ENCODE results near the gene ACSF2. TPM values are rescaled to one million over a fixed set of nuclear protein-coding genes. Genes with fewer than 3 reads are reported as not detected.

ACSF2 gene
- total RNA-seq, 1 experiment from 2014 or later = 12.2 TPM

- DNase-seq = no peak
- Mint-ChIP-seq H3K9me3 (no peaks in the 10 kb centered on the region), H3K36me3 (ENCODE audit: insufficient read depth in 1 of 3, low read depth in 3 of 3) (no peaks in the 10 kb centered on the region), H3K4me1 (peaks cover 13 to 18% of the 10 kb centered on the region in 2 experiments), H3K27ac (peak overlapping the region in 1 of 3 experiments; percentile 40; a peak in 1 of 7 replicates), H3K4me3 (no peak overlapping the region), H3K27me3 (ENCODE audit: low read depth) (peaks cover 6% of the 10 kb centered on the region; the same call in 1 of the 2 replicates)
- Histone ChIP-seq H3K23me2 (ENCODE audit: insufficient read length, low read depth, low read length, poor library complexity, severe bottlenecking) (no peaks in the 10 kb centered on the region), H2AK5ac (ENCODE audit: insufficient read length, low read length) (no peak overlapping the region), H4K8ac (replicated peaks; ENCODE audit: insufficient read length, low read depth, low read length) (no peak overlapping the region), H3K56ac (ENCODE audit: insufficient read length, low read depth, low read length) (no peak overlapping the region), H2BK5ac (ENCODE audit: insufficient read length, low read length) (no peak overlapping the region), H3K18ac (ENCODE audit: insufficient read length, low read depth, low read length) (no peak overlapping the region), H3K27ac (ENCODE audit: insufficient read length, low read depth, low read length) (no peak overlapping the region), H3K79me1 (ENCODE audit: insufficient read depth, low read depth, low read length, poor library complexity, severe bottlenecking) (no peaks in the 10 kb centered on the region), H4K91ac (ENCODE audit: insufficient read length, low read depth, low read length) (no peak overlapping the region), H2AFZ (ENCODE audit: low read length) (no peak overlapping the region), H3K79me2 (ENCODE audit: insufficient read depth, low read length) (no peaks in the 10 kb centered on the region), H3K4me2 (ENCODE audit: insufficient read depth, insufficient read length, low read length) (no peak overlapping the region), H3K14ac (ENCODE audit: insufficient read depth, low read length) (no peak overlapping the region), H3K4me1 (ENCODE audit: insufficient read depth, low read length) (no peaks in the 10 kb centered on the region), H2BK12ac (ENCODE audit: insufficient read length, low read depth, low read length) (no peak overlapping the region), H3K4ac (ENCODE audit: low read depth, low read length) (no peak overlapping the region), H3K9me3 (ENCODE audit: control insufficient read depth, low read depth, low read length) (no peaks in the 10 kb centered on the region), H3K9ac (ENCODE audit: extremely low read depth, insufficient read length, low read length) (no peak overlapping the region), H4K5ac (ENCODE audit: insufficient read length, low read depth, low read length) (no peak overlapping the region), H3T11ph (ENCODE audit: low read length) (no peak overlapping the region), H2BK120ac (ENCODE audit: low read depth, low read length, poor library complexity, severe bottlenecking) (no peak overlapping the region), H3K23ac (ENCODE audit: insufficient read length, low read depth, low read length) (no peak overlapping the region), H2BK20ac (ENCODE audit: low read depth, low read length, poor library complexity, severe bottlenecking) (no peak overlapping the region), H2BK15ac (ENCODE audit: low read depth, low read length) (no peak overlapping the region), H3K27me3 (ENCODE audit: insufficient read depth, low read length) (no peaks in the 10 kb centered on the region), H4K20me1 (ENCODE audit: control insufficient read depth, insufficient read depth, insufficient read length) (no peaks in the 10 kb centered on the region)
- no CpG with 5 or more reads among the region's 8 CpGs for WGBS (ENCODE audit: extremely low coverage, insufficient read length, low lambda C conversion rate)
- no peak for TF ChIP-seq CTCF (conservative IDR thresholded peaks at IDR 0.05)
Observed at GRCh38 chr17:50517504-50518383, 91.7 kb downstream of the ACSF2 start.
